SU-DHL-6 (cell line): ENCODE data around the gene NCF1.
"Not testable (repeated sequence)": the region's sequence is repeated elsewhere in the genome, so short reads cannot be mapped to it uniquely, and the experiment has no call there.

ENCODE experiments used
- EZH2phosphoT487 ChIP-seq: fragments of 200-600 bp; sonication (generic), shearing (Covaris generic); conservative IDR thresholded peaks from 2 replicates; pipeline ENCODE4 v1.6.1; 2018; ENCODE audit warnings: mild to moderate bottlenecking, antibody characterized with exemption, low read length, moderate library complexity, mixed read lengths
- TF ChIP-seq, protein P1 (sequence below): fragments of 200-600 bp; sonication (generic); IDR thresholded peaks from one replicate; pipeline ENCODE4 v1.5.1; 2017; ENCODE audit warnings: antibody characterized with exemption, mild to moderate bottlenecking, low read length, moderate library complexity; ENCODE audit not compliant: insufficient read depth, poor library complexity, severe bottlenecking

GRCh38 chr7:74739974-74740703, 33.7 kb upstream of the NCF1 start:
- TF ChIP-seq, protein P1, sequence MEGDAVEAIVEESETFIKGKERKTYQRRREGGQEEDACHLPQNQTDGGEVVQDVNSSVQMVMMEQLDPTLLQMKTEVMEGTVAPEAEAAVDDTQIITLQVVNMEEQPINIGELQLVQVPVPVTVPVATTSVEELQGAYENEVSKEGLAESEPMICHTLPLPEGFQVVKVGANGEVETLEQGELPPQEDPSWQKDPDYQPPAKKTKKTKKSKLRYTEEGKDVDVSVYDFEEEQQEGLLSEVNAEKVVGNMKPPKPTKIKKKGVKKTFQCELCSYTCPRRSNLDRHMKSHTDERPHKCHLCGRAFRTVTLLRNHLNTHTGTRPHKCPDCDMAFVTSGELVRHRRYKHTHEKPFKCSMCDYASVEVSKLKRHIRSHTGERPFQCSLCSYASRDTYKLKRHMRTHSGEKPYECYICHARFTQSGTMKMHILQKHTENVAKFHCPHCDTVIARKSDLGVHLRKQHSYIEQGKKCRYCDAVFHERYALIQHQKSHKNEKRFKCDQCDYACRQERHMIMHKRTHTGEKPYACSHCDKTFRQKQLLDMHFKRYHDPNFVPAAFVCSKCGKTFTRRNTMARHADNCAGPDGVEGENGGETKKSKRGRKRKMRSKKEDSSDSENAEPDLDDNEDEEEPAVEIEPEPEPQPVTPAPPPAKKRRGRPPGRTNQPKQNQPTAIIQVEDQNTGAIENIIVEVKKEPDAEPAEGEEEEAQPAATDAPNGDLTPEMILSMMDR = not testable (repeated sequence)
- not testable (repeated sequence) for TF ChIP-seq EZH2phosphoT487
